Hematopoietic multipotent progenitor cell treated with erythropoietin and hydrocortisone succinate and interleukin-3 and kit ligand, for 8 days (in vitro differentiated cells): ENCODE data around the gene OR6B1.

ENCODE experiments used
- DNase-seq: peaks from one replicate; pipeline ENCODE4 v3.0.0-alpha.2; 2015

The OR6B1 gene

DNA sequence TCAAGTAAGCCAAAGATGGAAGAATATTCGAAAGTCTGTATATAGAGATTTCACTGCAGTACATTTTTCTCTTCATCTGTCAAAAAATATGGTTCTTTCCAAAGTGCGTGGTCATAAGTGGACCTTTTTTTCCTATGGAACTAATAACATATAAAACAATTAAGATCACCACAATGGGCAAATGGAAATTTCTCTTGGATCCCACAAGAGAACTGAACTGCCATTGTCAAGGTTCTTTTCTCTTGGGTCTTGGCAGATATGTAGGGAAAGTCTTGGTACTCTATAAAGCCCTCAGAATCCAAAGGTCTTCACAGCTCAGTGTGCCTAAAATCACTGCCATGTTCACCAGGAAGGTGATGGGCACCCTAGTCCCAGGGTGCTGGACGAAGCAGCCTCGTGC lies at the start of gene OR6B1:
Gene OR6B1, plus strand, starts transcription at position 301 of the 400 bp plus-strand sequence. CDS start 3,677 bp downstream, outside the sequence.
- no peak for DNase-seq

- no peak for DNase-seq
These were observed 46.7 kb upstream of the OR6B1 start for GRCh38 chr7:143953421-143953820.

GRCh38 chr7:143954135-143954534 lies 46.0 kb upstream of the OR6B1 start:
- DNase-seq, result no peak

- DNase-seq, result no peak
These were observed 45.6 kb upstream of the OR6B1 start, which contains the start of gene OR2F1 for GRCh38 chr7:143954544-143954943. TSS of gene OR2F1 (plus strand) at chr7:143954844. CDS start at chr7:143959971, 5,127 bp downstream.

GRCh38 chr7:143958781-143959180 lies 41.3 kb upstream of the OR6B1 start:
- no peak for DNase-seq

- no peak for DNase-seq
These were observed 39.1 kb upstream of the OR6B1 start for GRCh38 chr7:143960813-143961610.

GRCh38 chr7:143965280-143965679 lies 34.8 kb upstream of the OR6B1 start:
- no peak for DNase-seq

GRCh38 chr7:143967398-143967797 lies 32.7 kb upstream of the OR6B1 start:
- no peak for DNase-seq

DNA sequence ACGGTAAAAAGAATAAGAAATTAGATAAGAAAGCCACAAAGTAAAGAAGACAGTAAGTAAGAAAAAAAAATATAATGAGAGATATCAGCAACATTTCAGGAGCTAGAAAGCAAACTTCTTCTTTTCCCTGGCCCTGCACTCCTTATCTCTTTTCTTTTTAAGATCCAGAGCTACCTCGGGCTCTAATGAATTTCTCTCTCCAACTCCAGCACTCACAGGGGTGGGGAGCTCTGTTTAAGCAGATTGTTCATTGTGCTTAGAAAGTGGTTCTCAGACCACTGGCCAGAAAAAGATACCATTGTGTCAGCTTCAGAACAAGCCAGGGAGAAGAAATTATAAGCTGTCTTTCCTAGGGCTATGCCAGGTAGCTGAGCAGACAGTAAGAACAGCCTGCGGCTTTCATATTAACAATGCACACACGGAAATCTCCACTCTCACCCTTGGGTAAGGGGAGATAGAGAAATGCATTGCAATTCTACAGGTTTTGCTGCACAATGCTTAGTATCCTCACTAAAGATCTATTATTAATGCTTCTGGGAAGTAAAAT lies 26.2 kb upstream of the OR6B1 start:
- peak; percentile 70 for DNase-seq

DNA sequence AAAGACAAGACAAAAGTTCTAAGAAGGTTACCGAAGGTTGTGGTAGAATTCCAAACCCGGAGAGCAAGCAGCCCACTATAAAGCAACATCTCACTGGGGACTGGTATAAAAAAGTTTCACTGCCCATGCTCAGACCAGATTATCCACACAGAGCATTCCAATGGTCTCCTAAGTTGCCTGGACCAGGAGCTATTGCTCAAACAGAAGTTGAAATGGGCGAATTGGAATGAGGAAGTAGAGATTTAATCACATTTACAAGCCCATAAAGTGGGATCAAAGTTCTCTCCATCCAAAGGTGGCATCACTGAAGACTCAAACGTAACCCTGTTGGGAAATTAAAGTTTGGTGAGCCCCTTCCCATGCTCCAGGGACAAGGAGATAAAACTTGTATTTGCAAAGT lies 25.7 kb upstream of the OR6B1 start:
- no peak for DNase-seq

DNA sequence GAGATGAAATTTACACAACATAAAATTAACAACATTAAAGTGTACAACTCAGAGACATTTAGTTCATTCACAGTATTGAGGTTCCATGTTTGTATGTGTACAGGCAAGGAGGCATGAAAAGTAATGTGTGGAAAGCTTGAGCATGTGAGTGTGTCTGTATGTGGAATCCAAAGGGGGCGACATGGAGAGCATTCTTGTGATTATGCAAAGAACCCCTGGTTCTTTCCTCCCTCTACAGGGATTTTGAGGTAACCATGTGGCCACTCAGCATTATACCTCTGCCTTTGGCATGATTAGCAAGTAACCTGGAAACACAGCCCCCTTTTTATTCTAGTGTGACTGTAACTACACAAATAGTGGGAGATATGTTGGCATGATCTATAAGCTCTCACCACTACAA lies 24.5 kb upstream of the OR6B1 start:
- DNase-seq, result peak; percentile 51

DNA sequence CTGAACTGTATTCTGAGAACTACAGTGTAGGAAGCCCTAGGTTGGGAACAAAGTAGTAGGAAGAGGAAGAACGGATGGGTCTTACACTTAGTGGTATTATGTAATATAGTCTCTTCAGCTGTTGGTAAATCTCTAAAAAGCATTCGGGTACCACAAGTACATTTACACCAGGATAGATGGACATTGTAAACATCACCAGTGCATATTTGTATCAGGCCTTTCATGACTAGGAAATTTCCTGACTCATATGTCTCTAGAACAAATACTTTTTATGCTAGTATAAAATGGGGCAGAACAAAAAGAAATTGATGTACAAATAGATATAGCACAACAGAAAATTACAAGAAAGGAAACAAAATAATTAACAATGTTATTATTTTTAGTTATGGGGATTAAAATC lies 21.5 kb upstream of the OR6B1 start:
- no peak for DNase-seq

- no peak for DNase-seq
These were observed 20.8 kb upstream of the OR6B1 start for GRCh38 chr7:143979359-143979758.

GRCh38 chr7:143979998-143980397 lies 20.1 kb upstream of the OR6B1 start:
- DNase-seq, result peak; percentile 56

GRCh38 chr7:143980746-143981510 lies 19.2 kb upstream of the OR6B1 start:
- DNase-seq, result no peak

GRCh38 chr7:143983960-143984359 lies 16.2 kb upstream of the OR6B1 start:
- no peak for DNase-seq

- peak; percentile 17 for DNase-seq
These were observed 12.6 kb upstream of the OR6B1 start for GRCh38 chr7:143987513-143987912.

DNA sequence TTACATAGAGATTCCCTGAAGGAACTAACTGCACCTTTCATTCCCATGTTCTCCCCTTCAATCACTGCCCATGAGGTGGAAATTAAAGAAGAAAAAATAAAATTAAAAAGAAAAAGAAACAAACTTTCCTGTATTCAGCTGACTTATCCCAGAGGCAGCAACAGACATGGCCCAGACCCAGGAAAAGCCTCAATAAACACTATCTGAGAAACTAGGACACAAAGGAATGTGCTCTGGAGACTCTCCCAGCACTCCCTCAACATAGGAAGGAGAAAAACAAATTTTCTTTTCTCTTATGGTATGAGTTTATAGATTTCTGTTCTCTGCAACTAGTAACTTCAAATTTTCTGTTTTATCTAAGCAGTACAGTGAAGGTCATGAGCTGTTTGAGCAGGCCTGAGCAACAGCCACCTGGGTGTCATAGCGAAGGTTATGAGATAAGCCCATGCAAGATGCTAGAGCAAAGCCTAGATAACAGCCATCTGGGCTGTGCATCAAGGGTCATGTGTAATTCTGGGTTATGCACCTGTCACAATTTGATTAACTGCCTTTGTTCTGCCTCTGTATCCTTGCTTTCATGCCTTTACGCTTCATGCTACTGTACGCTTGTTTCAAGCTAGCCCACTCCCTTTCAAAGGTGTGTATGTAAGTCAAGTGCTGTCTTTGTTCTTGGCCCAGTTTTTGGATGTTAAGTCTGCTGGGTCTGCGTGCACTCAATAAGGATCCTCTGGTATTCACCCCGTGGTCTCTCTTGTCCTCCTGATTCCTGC lies 11.0 kb upstream of the OR6B1 start:
- DNase-seq, result peak; percentile 65

GRCh38 chr7:143992670-143993069 lies 7.5 kb upstream of the OR6B1 start:
- no peak for DNase-seq

DNA sequence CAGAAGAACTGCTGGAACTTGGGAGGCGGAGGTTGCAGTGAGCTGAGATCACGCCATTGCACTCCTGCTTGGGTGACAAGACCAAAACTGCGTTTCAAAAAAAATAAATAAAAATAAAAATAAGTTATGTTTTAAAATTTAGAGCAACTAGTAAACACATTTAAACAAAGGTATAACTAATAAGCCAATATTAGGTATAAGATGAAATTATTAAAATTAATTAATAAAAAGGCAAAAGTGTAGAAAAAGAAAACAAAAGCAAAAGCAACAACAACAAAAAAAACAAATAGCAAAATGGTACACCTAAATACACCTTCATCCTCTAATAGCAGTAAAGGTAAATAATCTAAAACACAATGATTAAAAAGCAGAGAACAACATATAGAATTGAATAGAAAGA lies 6.2 kb upstream of the OR6B1 start:
- DNase-seq, result no peak

GRCh38 chr7:144001543-144001942 lies 1.4 kb downstream of the OR6B1 start:
- DNase-seq, result no peak

- DNase-seq, result no peak
These were observed 4.6 kb downstream of the OR6B1 start for GRCh38 chr7:144004703-144005102.
